Stimulated activated CD4-positive, alpha-beta T cell treated with anti-CD3 and anti-CD28 coated beads, Interleukin-15, amount 100 ng/mL, for 48 hours (primary cell): ENCODE results near the gene RPS6KA4.

Experiments
- DNase-seq, 2 donors: peaks; one replicate each; pipeline ENCODE4 v3.0.0-alpha.2; 2020; ENCODE audit warnings: low read depth in 2 of 2

The RPS6KA4 gene

GRCh38 chr11:64348383-64349024 is 10.5 kb upstream of the RPS6KA4 start:
- no peak for DNase-seq

- no peak for DNase-seq
These were observed 10.0 kb upstream of the RPS6KA4 start for GRCh38 chr11:64349025-64349387.

- no peak for DNase-seq
These were observed 9.6 kb upstream of the RPS6KA4 start for GRCh38 chr11:64349404-64349803.

- no peak for DNase-seq
These were observed 7.8 kb upstream of the RPS6KA4 start for GRCh38 chr11:64351136-64351631.

- DNase-seq = no peak
These were observed 6.6 kb upstream of the RPS6KA4 start for GRCh38 chr11:64352099-64352994.

GRCh38 chr11:64352995-64353714 is 5.8 kb upstream of the RPS6KA4 start:
- no peak for DNase-seq

GRCh38 chr11:64353715-64354506 is 5.1 kb upstream of the RPS6KA4 start:
- no peak for DNase-seq

GRCh38 chr11:64355078-64355940 is 3.7 kb upstream of the RPS6KA4 start:
- no peak for DNase-seq

- no peak for DNase-seq
These were observed 2.2 kb upstream of the RPS6KA4 start for GRCh38 chr11:64356498-64357411.

- no peak for DNase-seq
These were observed 1.5 kb upstream of the RPS6KA4 start for GRCh38 chr11:64357446-64357845.

- peak in 1 of 2 donors; percentile 64 for DNase-seq
These were observed 942 bp upstream of the RPS6KA4 start for GRCh38 chr11:64357904-64358535.

- DNase-seq = no peak
These were observed 441 bp upstream of the RPS6KA4 start for GRCh38 chr11:64358536-64358906.

GRCh38 chr11:64359712-64360445 is 917 bp downstream of the RPS6KA4 start:
- no peak for DNase-seq

GRCh38 chr11:64360448-64360921 is 1.5 kb downstream of the RPS6KA4 start:
- no peak for DNase-seq

- DNase-seq = no peak
These were observed 2.7 kb downstream of the RPS6KA4 start for GRCh38 chr11:64361659-64362058.

- no peak for DNase-seq
These were observed 3.4 kb downstream of the RPS6KA4 start for GRCh38 chr11:64362339-64362738.

GRCh38 chr11:64364435-64364834 is 5.5 kb downstream of the RPS6KA4 start:
- no peak for DNase-seq

- no peak for DNase-seq
These were observed 5.9 kb downstream of the RPS6KA4 start for GRCh38 chr11:64364911-64365310.
